ENCODE measurements around the gene HOXC5. TPM values are rescaled to one million over a fixed set of nuclear protein-coding genes. Genes with fewer than 3 reads are reported as not detected.
A peak's percentile ranks its signal among the peaks of the same experiment; 100 is the strongest.

Gene HOXC5
- total RNA-seq, 1 experiment from 2014 or later = 5.0 TPM

- CTCF ChIA-PET = no interaction called here
- Histone ChIP-seq H3K4me3 (ENCODE audit: low read depth in 2 of 2, low read length in 2 of 2) (peak overlapping the region; percentile 72 to 91), H3K9me3 (ENCODE audit: control insufficient read depth, insufficient read depth, low read depth, low read length) (no peaks in the 10 kb centered on the region), H3K27me3 (ENCODE audit: control insufficient read depth, insufficient read depth, low read length) (no peaks in the 10 kb centered on the region), H3K36me3 (ENCODE audit: control insufficient read depth, insufficient read depth, low read length) (peaks cover 2% of the 10 kb centered on the region; the same call in 1 of the 2 replicates), H3K27ac (ENCODE audit: low read length) (peak overlapping the region; percentile 95), H3K4me1 (ENCODE audit: control insufficient read depth, insufficient read depth, low read length) (peaks cover 60% of the 10 kb centered on the region)
- POLR2A ChIA-PET = no interaction called here
- BruUV-seq (replicated peaks) = no TSS peak
- intact Hi-C loops (cut with micrococcal nuclease; ENCODE audit: unreplicated experiment) (no loop called here), in situ Hi-C loops (cut with HindIII; ENCODE audit: low pct_unique_long_range_greater_than_20kb, low sequenced_read_pairs) (no loop called here)
- ATAC-seq (no peak), DNase-seq (ENCODE audit: low read depth, low spot score) (no peak)
- TF ChIP-seq TCF7L2 (IDR thresholded peaks at IDR 0.05; ENCODE audit: low read depth, low read length) = no peak
- peak; percentile 68; the same call in 1 of the 2 replicates for TF ChIP-seq POLR2AphosphoS5 (IDR thresholded peaks at IDR 0.05; ENCODE audit: low read depth, low read length)
- TF ChIP-seq REST (IDR thresholded peaks at IDR 0.05; ENCODE audit: insufficient read depth in 1 of 2, low read depth in 2 of 2, low read length in 1 of 2) = no peak
- no peak for TF ChIP-seq SIN3A (IDR thresholded peaks at IDR 0.05; ENCODE audit: borderline replicate concordance, insufficient read depth, low read depth, low read length)
- no peak for TF ChIP-seq CTCF (IDR thresholded peaks at IDR 0.05)
Measured at GRCh38 chr12:54019091-54019811, 13.6 kb upstream of the HOXC5 start.

- Histone ChIP-seq H3K4me3 (ENCODE audit: low read depth in 2 of 2, low read length in 2 of 2) (peak overlapping the region; percentile 72 to 91), H3K9me3 (ENCODE audit: control insufficient read depth, insufficient read depth, low read depth, low read length) (no peaks in the 10 kb centered on the region), H3K27me3 (ENCODE audit: control insufficient read depth, insufficient read depth, low read length) (no peaks in the 10 kb centered on the region), H3K36me3 (ENCODE audit: control insufficient read depth, insufficient read depth, low read length) (peaks cover 2% of the 10 kb centered on the region; the same call in 1 of the 2 replicates), H3K27ac (ENCODE audit: low read length) (peak overlapping the region; percentile 95), H3K4me1 (ENCODE audit: control insufficient read depth, insufficient read depth, low read length) (peaks cover 62% of the 10 kb centered on the region)
- DNase-seq (ENCODE audit: low read depth, low spot score) (no peak), ATAC-seq (no peak)
- TF ChIP-seq CTCF (IDR thresholded peaks at IDR 0.05) (no peak), POLR2AphosphoS5 (IDR thresholded peaks at IDR 0.05; ENCODE audit: low read depth, low read length) (peak; percentile 22; the same call in 1 of the 2 replicates)
- intact Hi-C loops (cut with micrococcal nuclease; ENCODE audit: unreplicated experiment) (no loop called here), in situ Hi-C loops (cut with HindIII; ENCODE audit: low pct_unique_long_range_greater_than_20kb, low sequenced_read_pairs) (no loop called here)
- ChIA-PET CTCF (no interaction called here), POLR2A (no interaction called here)
- no TSS peak for BruUV-seq (replicated peaks)
Measured at GRCh38 chr12:54019924-54020590, 12.8 kb upstream of the HOXC5 start.

All from Panc1 (cell line).